ENCODE data around the gene ZNF341. TPM values are rescaled to one million over a fixed set of nuclear protein-coding genes. Genes with fewer than 3 reads are reported as not detected.
"Not testable (repeated sequence)": the region's sequence is repeated elsewhere in the genome, so short reads cannot be mapped to it uniquely, and the experiment has no call there.

ZNF341 gene
- total and polyA plus RNA-seq, 8 donors = 3.4 to 5.2 (median 4.2) TPM

DNA sequence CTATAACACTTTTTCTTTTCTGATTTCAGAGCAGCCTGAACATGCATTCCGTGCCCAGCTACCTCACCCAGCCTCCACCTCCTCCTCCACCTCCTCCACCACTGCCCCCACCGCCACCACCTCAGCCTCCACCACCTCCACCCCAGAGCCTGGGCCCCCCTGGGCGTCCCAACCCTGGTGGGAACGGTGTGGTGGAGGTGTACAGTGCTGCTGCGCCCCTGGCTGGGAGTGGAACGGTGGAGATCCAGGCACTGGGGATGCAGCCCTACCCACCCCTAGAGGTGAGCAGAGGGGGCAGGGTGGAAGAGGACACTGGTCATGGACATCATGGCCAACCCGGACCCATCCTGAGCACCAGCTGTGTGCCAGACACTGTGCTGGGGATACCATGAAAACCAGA, 21.3 kb downstream of the ZNF341 start:
- H3K27me3 ChIP-seq = no peaks in the 10 kb centered on the region
- intact Hi-C loops (cut with DNase I) = no loop called here
- TF ChIP-seq, protein P1, sequence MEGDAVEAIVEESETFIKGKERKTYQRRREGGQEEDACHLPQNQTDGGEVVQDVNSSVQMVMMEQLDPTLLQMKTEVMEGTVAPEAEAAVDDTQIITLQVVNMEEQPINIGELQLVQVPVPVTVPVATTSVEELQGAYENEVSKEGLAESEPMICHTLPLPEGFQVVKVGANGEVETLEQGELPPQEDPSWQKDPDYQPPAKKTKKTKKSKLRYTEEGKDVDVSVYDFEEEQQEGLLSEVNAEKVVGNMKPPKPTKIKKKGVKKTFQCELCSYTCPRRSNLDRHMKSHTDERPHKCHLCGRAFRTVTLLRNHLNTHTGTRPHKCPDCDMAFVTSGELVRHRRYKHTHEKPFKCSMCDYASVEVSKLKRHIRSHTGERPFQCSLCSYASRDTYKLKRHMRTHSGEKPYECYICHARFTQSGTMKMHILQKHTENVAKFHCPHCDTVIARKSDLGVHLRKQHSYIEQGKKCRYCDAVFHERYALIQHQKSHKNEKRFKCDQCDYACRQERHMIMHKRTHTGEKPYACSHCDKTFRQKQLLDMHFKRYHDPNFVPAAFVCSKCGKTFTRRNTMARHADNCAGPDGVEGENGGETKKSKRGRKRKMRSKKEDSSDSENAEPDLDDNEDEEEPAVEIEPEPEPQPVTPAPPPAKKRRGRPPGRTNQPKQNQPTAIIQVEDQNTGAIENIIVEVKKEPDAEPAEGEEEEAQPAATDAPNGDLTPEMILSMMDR (IDR thresholded peaks at IDR 0.05) = no peak
- H3K4me1 ChIP-seq = no peaks in the 10 kb centered on the region
- ATAC-seq = no peak
- peaks cover 0 to 5% of the 10 kb centered on the region in 2 donors for H3K9me3 ChIP-seq
- H3K4me3 ChIP-seq = no peak overlapping the region
- H3K36me3 ChIP-seq = peaks cover 0 to 96% of the 10 kb centered on the region in 2 donors
- DNase-seq = no peak
- H3K27ac ChIP-seq = no peak overlapping the region

DNA sequence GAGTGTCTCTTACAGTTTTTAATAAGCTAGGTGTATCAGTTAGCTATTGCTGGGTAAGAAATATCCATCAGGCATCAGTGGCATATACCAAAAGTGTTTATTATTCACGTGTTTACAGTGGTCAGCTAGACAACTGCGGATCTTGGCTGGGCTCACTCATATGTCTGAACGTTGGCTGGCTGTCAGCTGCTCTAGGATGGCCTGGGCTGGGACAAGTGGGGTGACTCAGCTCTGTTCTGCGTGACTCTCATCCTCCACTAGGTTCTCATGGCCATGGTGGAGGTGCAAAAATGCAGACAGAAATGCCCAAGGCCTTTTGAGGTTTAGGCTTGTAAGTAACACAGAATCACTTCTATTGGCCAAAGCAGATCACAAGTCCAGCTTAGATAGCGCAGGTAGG, 22.0 kb downstream of the ZNF341 start:
- Histone ChIP-seq H3K4me3 (no peak overlapping the region), H3K36me3 (peaks cover 0 to 95% of the 10 kb centered on the region in 2 donors), H3K27me3 (no peaks in the 10 kb centered on the region), H3K9me3 (peaks cover 0 to 5% of the 10 kb centered on the region in 2 donors), H3K27ac (no peak overlapping the region), H3K4me1 (no peaks in the 10 kb centered on the region)
- TF ChIP-seq, protein P1 (IDR thresholded peaks at IDR 0.05) = no peak
- ATAC-seq (peak; percentile 40), DNase-seq (no peak)
- intact Hi-C loops (cut with DNase I) = no loop called here

DNA sequence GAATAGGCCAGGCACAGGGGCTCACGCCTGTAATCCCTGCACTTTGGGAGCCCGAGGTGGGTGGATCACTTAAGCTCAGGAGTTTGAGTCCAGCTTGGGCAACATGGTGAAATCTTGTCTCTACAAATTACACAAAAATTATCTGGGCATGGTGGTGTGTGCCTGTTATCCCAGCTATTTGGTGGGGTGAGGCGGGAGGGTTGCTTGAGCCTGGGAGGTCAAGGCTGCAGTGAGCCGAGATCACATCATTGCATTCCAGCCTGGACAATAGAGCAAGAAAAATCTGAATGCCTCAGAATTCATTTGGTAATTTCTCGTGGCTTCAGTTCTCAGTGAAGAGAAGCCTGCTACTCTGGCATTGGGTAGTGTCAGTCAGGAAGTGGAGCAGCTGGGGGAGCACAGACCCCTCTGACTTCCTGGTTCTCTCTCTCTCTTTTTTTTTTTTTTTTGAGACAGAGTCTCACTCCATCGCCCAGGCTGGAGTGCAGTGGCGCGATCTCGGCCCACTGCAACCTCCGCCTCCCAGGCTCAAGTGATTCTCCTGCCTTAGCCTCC, 24.2 kb downstream of the ZNF341 start:
- intact Hi-C loops (cut with DNase I); H3K9me3 ChIP-seq; ATAC-seq; H3K27me3 ChIP-seq; H3K4me1 ChIP-seq; H3K27ac ChIP-seq; H3K4me3 ChIP-seq; DNase-seq: not testable (repeated sequence)
- peaks cover 0 to 85% of the 10 kb centered on the region in 2 donors for H3K36me3 ChIP-seq

DNA sequence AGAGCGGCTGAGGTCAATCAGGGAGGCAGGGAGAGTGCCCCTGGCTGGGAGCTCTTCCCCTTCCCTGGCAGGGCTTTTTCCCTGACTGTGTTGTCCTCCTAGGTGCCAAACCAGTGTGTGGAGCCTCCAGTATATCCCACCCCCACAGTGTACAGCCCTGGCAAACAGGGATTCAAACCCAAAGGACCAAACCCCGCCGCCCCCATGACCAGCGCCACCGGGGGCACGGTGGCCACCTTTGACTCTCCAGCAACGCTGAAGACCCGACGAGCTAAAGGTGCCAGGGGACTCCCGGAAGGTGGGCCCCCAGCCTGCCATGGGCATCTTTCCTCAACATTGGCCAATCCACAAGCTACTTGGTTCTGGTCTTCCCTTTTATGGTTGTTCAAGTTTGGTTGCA, 25.2 kb downstream of the ZNF341 start:
- no peaks in the 10 kb centered on the region for H3K27me3 ChIP-seq
- TF ChIP-seq, protein P1 (IDR thresholded peaks at IDR 0.05) = no peak
- no peaks in the 10 kb centered on the region for H3K4me1 ChIP-seq
- DNase-seq (peak in 1 of 4 donors; percentile 53), ATAC-seq (no peak)
- peaks cover 0 to 5% of the 10 kb centered on the region in 2 donors for H3K9me3 ChIP-seq
- intact Hi-C loops (cut with DNase I) = no loop called here
- peaks cover 0 to 85% of the 10 kb centered on the region in 2 donors for H3K36me3 ChIP-seq
- no peak overlapping the region for H3K4me3 ChIP-seq
- no peak overlapping the region for H3K27ac ChIP-seq

DNA sequence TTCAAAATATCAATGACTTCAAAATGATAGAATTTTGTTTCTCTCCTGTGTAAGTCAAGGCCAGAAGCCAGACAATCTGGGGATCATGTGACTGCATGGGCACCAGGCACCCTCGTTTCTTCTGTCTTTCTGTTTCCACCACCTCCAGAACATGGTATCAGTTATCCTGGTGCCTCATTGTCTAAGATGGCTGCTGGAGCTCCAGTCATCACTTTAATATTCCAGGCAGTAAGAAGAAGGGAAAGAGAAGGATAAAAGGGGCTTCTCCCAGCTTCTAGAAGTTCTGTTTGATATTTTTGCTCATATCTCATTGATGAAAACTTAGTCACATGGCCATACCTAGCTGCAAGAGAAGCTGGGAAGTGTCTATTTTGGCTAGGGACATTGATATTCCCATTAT, 25.7 kb downstream of the ZNF341 start:
- peaks cover 0 to 85% of the 10 kb centered on the region in 2 donors for H3K36me3 ChIP-seq
- TF ChIP-seq, protein P1 (IDR thresholded peaks at IDR 0.05) = no peak
- ATAC-seq = no peak
- H3K27ac ChIP-seq = no peak overlapping the region
- no peak for DNase-seq
- intact Hi-C loops (cut with DNase I) = no loop called here
- H3K9me3 ChIP-seq = peaks cover 0 to 5% of the 10 kb centered on the region in 2 donors
- no peaks in the 10 kb centered on the region for H3K4me1 ChIP-seq
- H3K4me3 ChIP-seq = no peak overlapping the region
- H3K27me3 ChIP-seq = no peaks in the 10 kb centered on the region

DNA sequence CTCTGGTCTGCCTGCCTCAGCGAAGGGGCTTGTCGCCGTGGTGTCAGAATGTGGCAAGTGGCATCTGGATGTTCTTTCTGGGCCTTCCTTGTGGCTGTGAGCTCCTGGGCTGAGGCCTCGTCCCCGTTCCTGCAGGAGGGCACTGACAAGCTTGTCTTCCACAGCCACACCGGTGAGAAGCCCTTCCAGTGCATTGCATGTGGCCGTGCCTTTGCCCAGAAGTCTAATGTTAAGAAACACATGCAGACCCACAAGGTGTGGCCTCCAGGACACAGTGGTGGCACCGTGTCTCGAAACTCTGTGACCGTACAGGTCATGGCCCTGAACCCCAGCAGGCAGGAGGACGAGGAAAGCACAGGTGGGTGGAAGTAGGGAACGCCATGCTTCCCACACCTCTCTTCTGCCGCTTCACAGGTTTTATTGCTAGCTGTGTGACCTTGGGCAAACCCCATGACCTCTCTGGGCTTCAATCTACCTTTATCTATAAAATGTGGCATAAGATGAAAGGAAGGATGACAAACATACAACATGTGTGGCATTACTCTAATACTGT, 30.0 kb downstream of the ZNF341 start:
- H3K4me1 ChIP-seq = no peaks in the 10 kb centered on the region
- intact Hi-C loops (cut with DNase I) = no loop called here
- H3K36me3 ChIP-seq = peaks cover 0 to 73% of the 10 kb centered on the region in 2 donors
- H3K27ac ChIP-seq = no peak overlapping the region
- DNase-seq (no peak), ATAC-seq (no peak)
- no peaks in the 10 kb centered on the region for H3K27me3 ChIP-seq
- H3K4me3 ChIP-seq = no peak overlapping the region
- TF ChIP-seq, protein P1 (IDR thresholded peaks at IDR 0.05) = no peak
- peaks cover 0 to 5% of the 10 kb centered on the region in 2 donors for H3K9me3 ChIP-seq

Measured in left lung (tissue), 10 donors.